Measurements from ENCODE around the gene HOXB4.

Gene HOXB4

DNA sequence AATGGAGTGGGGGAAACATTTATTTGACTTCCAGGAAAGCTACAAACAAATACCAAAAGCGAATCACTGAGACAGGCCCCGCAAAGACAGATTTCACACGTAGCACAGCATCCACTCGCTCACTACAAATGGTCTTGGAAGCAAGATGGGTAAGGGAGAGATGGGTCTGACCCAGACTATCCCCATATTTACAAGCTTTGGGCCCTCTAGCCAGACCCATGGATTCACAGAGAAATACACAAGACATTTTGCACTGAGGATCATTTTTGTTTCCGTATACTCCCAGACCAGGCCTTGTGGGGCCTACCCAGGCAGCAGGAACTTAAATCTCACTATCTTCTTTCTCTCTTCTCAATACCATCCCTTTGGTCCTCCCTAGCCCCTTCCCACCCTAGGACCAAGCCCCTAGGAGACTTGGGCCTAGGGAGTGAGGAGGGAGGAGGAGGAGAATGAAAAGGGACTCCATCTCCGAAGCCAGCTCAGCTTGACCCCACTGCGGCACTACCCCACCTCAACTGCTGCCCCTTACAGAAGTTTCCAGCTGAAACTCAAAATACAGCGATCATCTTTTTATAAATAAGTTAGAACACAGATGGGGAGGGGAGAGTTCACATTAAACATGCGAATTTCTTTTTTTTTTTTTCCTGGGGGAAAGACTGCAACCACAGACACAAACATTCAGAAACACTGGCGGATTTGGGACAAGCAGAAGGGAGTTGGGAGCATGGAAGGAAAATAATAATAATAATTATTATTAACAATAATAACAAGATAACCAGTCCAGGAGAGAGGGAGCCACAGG, 13.3 kb upstream of the HOXB4 start:
- peaks cover 28% of the 10 kb centered on the region for H3K4me1 ChIP-seq (ENCODE audit: low read length)
- H3K27ac ChIP-seq (ENCODE audit: low read length): no peak overlapping the region
- H3K9me3 ChIP-seq (ENCODE audit: insufficient read depth, low read length): no peaks in the 10 kb centered on the region
- H3K36me3 ChIP-seq (replicated peaks; ENCODE audit: low read depth, low read length): no peaks in the 10 kb centered on the region
- no peak overlapping the region for H3K4me3 ChIP-seq (ENCODE audit: low read length)
- no peak overlapping the region for H3K4me2 ChIP-seq (ENCODE audit: low read length)
- no peaks in the 10 kb centered on the region for H3K79me2 ChIP-seq (ENCODE audit: low read length)
- no peaks in the 10 kb centered on the region for H4K20me1 ChIP-seq (ENCODE audit: insufficient read depth, low read length)
- no peak for TF ChIP-seq EZH2phosphoT487 (IDR thresholded peaks at IDR 0.05; ENCODE audit: low read depth)
- TF ChIP-seq, protein P1, sequence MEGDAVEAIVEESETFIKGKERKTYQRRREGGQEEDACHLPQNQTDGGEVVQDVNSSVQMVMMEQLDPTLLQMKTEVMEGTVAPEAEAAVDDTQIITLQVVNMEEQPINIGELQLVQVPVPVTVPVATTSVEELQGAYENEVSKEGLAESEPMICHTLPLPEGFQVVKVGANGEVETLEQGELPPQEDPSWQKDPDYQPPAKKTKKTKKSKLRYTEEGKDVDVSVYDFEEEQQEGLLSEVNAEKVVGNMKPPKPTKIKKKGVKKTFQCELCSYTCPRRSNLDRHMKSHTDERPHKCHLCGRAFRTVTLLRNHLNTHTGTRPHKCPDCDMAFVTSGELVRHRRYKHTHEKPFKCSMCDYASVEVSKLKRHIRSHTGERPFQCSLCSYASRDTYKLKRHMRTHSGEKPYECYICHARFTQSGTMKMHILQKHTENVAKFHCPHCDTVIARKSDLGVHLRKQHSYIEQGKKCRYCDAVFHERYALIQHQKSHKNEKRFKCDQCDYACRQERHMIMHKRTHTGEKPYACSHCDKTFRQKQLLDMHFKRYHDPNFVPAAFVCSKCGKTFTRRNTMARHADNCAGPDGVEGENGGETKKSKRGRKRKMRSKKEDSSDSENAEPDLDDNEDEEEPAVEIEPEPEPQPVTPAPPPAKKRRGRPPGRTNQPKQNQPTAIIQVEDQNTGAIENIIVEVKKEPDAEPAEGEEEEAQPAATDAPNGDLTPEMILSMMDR (IDR thresholded peaks at IDR 0.05; ENCODE audit: low read depth, low read length): no peak
- H3K27me3 ChIP-seq (ENCODE audit: low read depth, low read length): peaks cover 44% of the 10 kb centered on the region
- no peak overlapping the region for H3K9ac ChIP-seq (ENCODE audit: low read length)
- no peak overlapping the region for H2AFZ ChIP-seq (ENCODE audit: low read depth, low read length)

DNA sequence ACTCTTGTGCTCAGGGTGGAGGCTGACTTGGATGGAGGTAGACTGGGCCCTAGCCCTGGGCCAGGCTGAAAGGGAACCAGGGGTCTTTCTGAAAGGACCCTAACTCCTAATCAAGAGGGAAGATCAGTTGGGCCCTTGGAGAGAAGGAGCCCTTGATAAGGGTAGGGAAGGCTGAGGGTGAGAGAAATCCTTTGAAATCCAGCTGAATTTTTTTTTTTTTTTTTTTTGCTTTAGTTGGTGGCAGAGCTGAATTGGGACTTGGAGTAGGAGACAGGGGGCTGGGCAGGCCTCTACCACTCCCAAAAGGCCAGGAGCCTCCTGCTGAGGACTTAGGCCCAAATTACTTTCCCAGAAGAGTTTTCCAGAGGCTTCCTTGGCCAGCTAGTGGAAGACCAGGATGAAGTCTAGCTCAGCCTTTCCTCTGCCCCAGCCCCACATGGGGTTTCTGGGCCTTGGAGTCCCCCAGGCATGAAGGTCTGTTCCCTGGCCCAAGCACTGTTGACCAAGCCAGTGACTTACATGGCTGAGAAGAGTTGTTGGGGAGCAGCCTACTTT, 12.5 kb upstream of the HOXB4 start:
- Histone ChIP-seq H3K36me3 (replicated peaks; ENCODE audit: low read depth, low read length) (no peaks in the 10 kb centered on the region), H2AFZ (ENCODE audit: low read depth, low read length) (peak overlapping the region; percentile 82; the same call in 1 of the 2 replicates), H3K9me3 (ENCODE audit: insufficient read depth, low read length) (no peaks in the 10 kb centered on the region), H3K79me2 (ENCODE audit: low read length) (no peaks in the 10 kb centered on the region), H3K27me3 (ENCODE audit: low read depth, low read length) (peaks cover 49% of the 10 kb centered on the region), H3K4me3 (ENCODE audit: low read length) (peak overlapping the region; percentile 68; the same call in 1 of the 2 replicates), H3K4me2 (ENCODE audit: low read length) (peak overlapping the region; percentile 76), H3K9ac (ENCODE audit: low read length) (no peak overlapping the region), H3K4me1 (ENCODE audit: low read length) (peaks cover 32% of the 10 kb centered on the region), H4K20me1 (ENCODE audit: insufficient read depth, low read length) (no peaks in the 10 kb centered on the region), H3K27ac (ENCODE audit: low read length) (no peak overlapping the region)
- TF ChIP-seq, protein P1 (IDR thresholded peaks at IDR 0.05; ENCODE audit: low read depth, low read length): no peak
- TF ChIP-seq EZH2phosphoT487 (IDR thresholded peaks at IDR 0.05; ENCODE audit: low read depth): no peak

DNA sequence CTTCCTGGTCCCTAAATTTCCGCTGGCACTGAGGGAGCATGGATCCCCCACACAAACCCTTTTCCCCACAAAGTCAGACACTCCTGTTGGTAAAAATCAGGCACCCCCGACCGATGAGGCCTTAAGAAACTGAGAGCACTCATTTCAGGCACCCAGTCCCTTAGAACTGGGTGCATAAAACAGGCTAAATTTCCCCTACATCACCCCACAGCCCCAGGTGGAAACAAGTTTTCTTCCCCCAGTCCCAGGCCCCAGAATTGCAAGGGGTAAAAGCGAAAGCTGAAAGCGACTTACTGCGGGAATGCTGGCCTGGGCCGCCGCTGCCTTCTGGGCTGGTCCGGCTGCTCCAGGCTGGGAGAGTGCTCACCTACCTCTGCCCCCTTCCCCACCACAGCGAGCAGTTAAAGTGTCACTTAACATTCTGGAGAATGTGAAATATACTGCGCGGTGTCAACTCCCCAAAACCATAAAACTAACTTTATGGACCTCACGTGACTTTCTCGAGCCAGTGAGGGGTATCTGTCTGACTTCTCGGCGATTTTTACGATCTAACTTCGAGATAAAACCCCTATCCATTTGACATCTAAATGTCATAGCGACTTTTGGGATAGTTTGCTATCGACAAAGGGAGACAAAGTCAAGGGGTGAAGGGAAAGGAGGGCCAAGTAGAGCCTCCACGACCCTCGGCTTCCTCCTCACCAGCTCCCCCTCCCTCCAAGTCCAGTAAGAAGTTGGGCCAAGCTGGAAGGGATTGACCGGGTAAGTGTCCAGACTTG, 11.9 kb upstream of the HOXB4 start, which contains the start of gene HOXB3:
Gene HOXB3, minus strand, starts transcription at position 411 of the 776 bp plus-strand sequence. CDS start 37,767 bp downstream, outside the sequence.
- Histone ChIP-seq H3K79me2 (ENCODE audit: low read length) (no peaks in the 10 kb centered on the region), H3K4me1 (ENCODE audit: low read length) (peaks cover 32% of the 10 kb centered on the region), H3K9me3 (ENCODE audit: insufficient read depth, low read length) (no peaks in the 10 kb centered on the region), H3K27me3 (ENCODE audit: low read depth, low read length) (peaks cover 49% of the 10 kb centered on the region), H2AFZ (ENCODE audit: low read depth, low read length) (peak within 1 kb of the TSS; percentile 82; the same call in 1 of the 2 replicates), H4K20me1 (ENCODE audit: insufficient read depth, low read length) (no peaks in the 10 kb centered on the region), H3K27ac (ENCODE audit: low read length) (no peak within 1 kb of the TSS), H3K4me2 (ENCODE audit: low read length) (peak within 1 kb of the TSS; percentile 76), H3K4me3 (ENCODE audit: low read length) (peak within 1 kb of the TSS; percentile 68), H3K36me3 (replicated peaks; ENCODE audit: low read depth, low read length) (no peaks in the 10 kb centered on the region), H3K9ac (ENCODE audit: low read length) (peak within 1 kb of the TSS; percentile 41)
- TF ChIP-seq, protein P1 (IDR thresholded peaks at IDR 0.05; ENCODE audit: low read depth, low read length): no peak
